HG02870 (cell line): ENCODE measurements around the gene MYO15A.
A peak's percentile ranks its signal among the peaks of the same experiment; 100 is the strongest.

Source experiments
- ATAC-seq: cut with Tn5 transposase; IDR thresholded peaks from one replicate; pipeline ENCODE4 v1.9.1; 2021; ENCODE audit warnings: mild to moderate bottlenecking, moderate library complexity; ENCODE audit not compliant: unreplicated experiment

MYO15A gene

GRCh38 chr17:18108401-18109312 is at the start of gene MYO15A:
Gene MYO15A, plus strand, starts transcription at chr17:18108756. Its CDS starts 10,045 bp downstream, at chr17:18118801.
- no peak for ATAC-seq

- ATAC-seq = no peak
These were observed 49.3 kb upstream of the MYO15A start for GRCh38 chr17:18059283-18059682.

GRCh38 chr17:18064053-18064452 is 44.5 kb upstream of the MYO15A start:
- ATAC-seq = no peak

DNA sequence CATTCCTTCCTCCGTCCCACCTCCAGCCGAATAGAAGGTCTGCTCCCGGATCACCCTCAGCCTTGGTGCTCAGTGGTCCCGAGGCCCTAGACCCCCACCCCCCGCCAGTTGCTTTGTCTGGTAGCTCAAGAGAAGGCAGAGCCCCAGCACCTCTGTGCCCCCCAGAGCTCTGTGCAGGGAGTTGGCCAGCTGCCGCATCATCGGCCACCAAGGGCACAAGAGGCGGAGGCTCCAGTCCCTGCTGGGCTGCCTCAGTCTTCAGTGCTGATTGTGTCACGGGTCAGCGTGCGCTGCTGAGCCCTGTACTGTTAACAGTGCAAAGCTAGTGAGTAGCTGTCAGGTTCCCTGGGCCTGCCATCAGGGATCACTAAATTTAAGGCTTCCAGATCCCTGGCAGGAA is 43.0 kb upstream of the MYO15A start:
- ATAC-seq = no peak

- no peak for ATAC-seq
These were observed 41.7 kb upstream of the MYO15A start for GRCh38 chr17:18066866-18067265.

DNA sequence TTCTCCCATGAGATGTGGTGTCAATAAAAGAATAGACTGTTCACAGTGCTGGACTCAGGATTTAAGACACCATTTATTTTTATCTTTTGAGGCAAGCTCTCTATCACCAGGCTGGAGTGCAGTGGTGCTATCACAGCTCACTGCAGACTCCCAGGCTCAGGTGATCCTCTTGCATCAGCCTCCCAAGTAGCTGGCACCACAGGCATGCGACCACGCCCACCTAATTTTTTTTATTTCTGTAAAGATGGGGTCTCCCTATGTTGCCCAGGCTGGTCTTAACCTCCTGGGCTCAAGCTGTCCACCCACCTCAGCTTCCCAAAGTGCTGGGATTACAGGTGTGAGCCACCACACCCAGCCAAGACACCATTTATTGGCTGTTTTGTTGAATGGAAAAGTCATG is 39.5 kb upstream of the MYO15A start:
- no peak for ATAC-seq

DNA sequence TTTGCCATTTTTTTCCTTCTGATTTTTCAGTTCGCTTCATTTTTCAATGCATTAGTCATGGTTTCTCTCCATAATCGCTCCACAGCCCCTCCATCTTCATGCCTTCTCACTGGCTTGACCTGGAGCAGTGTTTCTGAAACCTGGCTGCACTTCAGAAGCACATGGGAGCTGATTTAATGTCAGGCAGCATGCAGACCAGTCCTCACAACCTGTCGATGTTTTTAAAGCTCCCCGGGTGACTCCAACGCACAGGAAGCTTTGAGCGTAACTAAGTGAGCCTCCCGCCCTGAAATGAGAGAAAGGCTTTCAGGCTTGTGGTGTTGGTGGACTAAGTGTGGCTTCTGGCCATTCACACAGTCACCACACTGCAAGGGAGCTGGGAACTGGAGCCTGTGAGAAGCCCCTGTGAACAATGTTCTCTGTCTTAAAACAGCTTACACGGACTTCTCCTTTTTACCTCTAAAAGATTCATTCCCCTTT is 37.7 kb upstream of the MYO15A start:
- no peak for ATAC-seq

- ATAC-seq = no peak
These were observed 36.8 kb upstream of the MYO15A start for GRCh38 chr17:18071751-18072150.

DNA sequence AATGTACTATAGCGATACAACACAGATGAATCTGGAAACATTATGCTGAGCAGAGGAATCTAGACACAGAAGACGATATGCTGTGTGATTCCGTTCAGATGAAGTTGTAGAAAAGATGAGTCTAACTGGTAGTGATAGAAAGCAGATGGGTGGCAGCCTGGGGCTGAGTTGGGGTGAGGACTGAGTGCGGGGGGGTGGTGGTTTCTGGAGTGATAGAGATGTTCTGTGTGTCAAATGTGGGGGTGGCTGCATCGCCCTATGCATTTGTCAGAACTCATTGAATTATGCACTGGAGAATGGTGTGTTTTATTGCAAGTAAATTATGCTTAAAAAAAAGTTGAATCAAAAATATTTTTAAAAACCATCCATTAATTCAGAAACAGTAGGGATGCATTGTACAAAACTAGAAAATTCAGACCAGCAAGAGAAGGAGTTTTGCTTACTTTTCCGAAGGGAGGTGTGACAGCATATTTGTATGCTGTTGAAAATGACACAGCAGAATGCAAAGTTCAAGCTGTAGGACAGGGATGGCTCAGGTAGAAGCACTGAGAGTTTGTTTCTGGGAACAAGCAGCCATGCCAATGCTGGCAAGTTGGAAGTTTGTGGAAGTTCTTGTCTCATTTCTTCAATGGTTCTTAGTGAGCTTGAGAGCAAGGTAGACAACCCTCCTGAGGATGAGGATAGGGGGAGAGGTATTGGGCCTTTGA is 33.8 kb upstream of the MYO15A start:
- no peak for ATAC-seq

DNA sequence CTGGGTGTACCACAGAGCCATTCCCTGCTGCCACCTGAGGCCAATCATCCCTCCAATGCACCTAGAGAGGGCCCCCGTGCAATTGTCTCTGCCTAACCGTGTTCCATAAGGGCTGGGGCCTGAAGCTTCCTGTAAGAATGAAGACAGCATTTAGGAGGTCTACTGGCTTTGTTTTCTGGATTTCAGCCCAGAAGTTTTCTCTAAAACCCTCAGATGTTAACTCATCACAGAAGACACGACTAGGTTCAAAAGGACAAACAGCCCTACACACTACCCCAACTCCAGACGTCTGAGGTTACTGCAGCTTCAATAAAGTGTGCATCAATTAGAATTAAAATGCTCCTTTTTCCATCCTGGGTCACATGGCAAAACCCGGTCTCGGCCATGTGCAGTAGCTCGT is 31.6 kb upstream of the MYO15A start:
- ATAC-seq = no peak

- ATAC-seq = no peak
These were observed 29.0 kb upstream of the MYO15A start for GRCh38 chr17:18079543-18079942.

DNA sequence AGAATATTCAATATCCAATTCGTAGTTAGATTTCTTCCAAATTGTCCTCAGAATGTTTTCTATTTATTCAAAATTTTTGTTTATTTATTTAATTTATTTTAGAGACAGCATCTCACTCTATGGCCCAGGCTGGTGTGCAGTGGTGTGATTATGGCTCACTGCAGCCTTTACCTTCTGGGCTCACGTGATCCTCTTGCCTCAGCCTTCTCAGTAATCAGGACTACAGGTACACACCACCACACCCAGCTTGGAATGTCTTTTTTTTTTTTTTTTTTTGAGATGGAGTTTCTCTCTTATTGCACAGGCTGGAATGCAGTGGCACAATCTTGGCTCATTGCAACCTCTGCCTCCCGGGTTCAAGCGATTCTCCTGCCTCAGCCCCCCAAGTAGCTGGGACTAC is 24.3 kb upstream of the MYO15A start:
- ATAC-seq = no peak

DNA sequence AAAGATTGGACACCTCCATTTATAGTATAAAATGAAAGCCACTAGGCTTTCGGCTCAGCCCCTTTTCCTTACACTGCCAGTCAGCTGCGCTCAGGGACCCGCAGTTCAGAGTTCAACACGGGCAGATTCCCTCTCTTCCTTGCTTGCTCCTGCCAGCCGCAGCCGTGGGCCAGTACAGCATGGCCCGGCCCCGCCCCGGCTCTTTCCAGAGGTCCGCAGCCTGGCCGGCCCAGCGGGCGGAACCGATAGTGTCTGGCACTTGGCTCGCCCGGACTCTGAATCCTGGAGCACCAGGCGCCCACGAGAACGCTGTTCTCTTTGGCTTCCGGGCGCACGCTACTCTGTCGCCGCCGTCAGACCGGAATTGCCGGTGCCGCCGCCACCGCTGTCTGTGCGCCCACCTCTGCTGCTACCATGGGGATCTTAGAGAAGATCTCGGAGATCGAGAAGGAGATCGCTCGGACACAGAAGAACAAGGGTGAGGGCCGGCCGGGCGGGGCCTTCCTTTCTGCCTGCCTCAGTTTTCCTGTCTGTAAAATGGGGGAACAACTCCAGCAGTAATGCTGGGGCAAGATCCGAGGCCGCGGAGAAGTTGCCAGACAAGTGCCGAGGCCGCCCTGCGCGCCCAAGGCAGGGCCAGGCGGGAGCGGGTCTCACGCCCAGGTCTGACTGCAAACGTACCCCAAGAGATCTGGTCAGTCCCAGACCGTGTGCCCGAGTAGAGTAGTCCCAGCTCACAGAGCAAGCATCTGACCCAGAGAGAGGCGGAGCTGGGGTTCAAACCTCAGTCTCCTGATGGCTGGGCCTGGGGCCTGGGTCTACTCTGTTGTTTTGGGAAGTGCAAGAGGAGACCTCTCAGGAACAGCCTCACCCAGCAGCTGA is 20.7 kb upstream of the MYO15A start, which contains the start of gene DRG2:
Gene DRG2, plus strand, starts transcription at position 339 of the 882 bp plus-strand sequence. Its CDS starts 76 bp downstream, at position 415.
- peak; percentile 73 for ATAC-seq

DNA sequence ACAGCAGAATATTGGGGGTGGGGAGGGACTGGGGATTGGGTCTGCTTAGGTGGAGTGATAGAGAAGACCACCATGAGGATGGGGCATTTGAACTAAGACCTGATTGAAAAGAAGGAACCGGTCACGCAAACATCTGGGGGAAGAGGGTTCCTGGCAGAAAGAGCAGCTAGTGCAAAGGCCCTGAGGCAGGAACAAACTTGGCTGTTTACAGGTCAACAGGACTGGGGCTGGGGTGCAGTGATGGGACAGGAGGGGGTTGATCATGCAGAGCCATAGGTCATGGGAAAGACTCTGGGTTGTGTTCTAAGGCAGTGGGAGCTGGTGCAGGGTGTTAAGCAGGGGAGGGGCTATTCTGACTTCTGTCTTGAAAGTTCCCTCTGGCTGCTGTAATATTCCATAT is 18.9 kb upstream of the MYO15A start:
- ATAC-seq = no peak

DNA sequence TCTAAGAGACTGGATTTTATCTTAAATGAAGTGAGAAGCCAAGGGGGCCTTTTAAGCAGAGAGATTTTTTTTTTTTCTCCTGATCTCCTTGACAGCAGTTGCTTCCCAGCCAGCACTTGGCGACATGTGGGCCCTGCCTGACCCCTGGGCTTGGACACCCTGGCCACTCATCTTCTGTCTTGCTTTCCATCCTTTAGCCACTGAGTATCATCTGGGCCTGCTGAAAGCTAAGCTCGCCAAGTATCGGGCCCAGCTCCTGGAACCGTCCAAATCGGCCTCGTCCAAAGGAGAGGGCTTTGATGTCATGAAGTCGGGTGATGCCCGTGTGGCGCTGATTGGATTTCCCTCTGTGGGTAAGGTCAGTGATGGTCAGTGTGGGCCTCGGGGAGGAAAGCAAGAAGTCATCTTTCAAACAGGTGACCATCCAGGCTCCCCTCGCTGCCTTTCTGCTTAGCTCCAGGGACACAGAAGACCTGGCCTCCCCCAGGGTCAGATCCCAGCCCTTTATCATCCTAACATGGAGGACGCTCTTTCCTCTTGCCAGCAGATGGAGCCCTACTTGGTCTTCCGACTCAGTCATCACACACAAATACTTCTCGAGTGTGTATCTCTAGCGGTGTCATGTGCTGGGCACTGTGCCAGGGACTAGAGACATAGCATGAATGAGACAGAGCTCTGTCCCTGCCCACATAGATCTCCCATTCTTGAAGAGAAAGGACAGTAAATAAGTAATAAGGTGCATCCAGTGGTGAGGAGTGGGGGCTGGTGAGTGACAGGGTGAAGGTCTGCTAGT is 14.7 kb upstream of the MYO15A start:
- no peak for ATAC-seq

DNA sequence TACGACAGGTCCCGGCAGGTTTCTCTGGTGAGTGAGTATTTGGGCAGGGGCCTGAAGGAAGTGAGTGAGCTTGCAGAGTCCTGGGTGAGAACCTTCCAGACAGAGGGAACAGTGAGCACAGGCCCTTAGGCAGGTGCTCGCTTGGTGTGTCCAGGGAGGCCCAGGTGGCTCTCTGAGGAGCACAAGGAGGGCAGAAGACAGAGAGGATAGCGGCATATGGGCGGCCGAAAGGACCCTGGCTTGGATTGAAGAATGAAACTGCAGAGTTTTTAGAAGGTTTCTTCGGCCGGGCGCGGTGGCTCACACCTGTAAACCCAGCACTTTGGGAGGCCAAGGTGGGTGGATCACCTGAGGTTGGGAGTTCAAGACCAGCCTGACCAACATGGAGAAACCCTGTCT is 14.1 kb upstream of the MYO15A start:
- ATAC-seq = no peak

DNA sequence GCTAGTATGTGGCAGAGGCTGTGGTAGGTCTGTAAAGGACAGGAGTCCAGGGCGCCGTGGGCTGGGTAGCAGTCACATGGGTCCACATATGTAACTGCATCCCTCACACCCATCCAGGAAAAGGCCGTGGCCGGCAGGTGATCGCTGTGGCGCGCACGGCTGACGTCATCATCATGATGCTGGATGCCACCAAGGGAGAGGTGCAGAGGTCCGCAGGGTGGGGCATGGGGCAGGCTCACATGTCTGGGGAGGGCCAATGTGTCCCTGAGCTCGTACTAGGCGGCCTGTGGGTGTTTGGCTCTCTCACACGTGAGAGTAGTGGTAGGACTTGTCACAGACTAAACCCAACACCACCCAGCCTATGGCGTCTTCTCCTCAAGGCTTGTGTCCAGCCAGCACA is 9.0 kb upstream of the MYO15A start:
- no peak for ATAC-seq

DNA sequence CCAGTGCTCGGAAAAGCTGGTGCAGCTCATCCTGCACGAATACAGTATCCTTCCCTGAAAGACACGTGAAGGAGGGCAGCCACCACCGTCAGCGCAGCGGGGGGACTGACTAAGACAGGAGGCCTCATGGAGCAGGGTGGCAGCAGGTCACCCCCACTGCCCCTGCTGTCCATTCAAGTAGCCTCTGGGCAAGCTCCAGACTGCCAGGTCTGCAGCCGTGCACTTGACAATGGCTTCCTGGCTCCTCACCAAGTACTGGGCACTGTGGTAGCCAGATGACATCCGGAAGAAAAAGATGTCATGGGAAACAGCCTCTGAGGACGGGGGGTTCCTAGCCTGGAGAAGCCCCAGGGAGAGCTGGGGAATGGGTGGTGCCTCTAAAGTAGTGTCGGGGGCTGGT is 7.9 kb upstream of the MYO15A start:
- ATAC-seq = no peak

DNA sequence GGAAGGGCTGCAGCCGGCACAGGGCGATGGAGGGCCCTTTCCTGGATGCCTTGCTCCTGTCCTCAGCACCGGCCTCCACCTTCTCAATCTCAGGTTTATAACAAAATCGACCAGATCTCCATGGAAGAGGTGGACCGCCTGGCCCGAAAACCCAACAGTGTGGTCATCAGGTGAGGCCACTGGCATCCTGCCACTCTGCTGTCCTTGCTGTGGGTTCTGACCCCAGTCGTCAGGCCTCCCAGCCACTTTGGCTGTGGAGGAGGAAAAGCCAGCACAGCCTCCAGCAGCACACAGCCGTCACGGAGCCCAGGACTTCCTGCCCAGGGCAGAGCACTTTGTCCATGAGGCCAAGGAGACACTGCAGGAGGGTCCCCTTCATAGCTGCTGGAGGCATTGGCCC is 6.7 kb upstream of the MYO15A start:
- ATAC-seq = no peak

GRCh38 chr17:18102640-18103039 is 5.9 kb upstream of the MYO15A start:
- no peak for ATAC-seq
